GM21528 (cell line): ENCODE data around the gene UTP14C.
"Not testable (repeated sequence)": the region's sequence is repeated elsewhere in the genome, so short reads cannot be mapped to it uniquely, and the experiment has no call there.

Source experiments
- ATAC-seq: cut with Tn5 transposase; IDR thresholded peaks from one replicate; pipeline ENCODE4 v1.9.1; 2021; ENCODE audit warnings: mild to moderate bottlenecking, moderate library complexity; ENCODE audit not compliant: unreplicated experiment, low FRiP score

Gene UTP14C, protein sequence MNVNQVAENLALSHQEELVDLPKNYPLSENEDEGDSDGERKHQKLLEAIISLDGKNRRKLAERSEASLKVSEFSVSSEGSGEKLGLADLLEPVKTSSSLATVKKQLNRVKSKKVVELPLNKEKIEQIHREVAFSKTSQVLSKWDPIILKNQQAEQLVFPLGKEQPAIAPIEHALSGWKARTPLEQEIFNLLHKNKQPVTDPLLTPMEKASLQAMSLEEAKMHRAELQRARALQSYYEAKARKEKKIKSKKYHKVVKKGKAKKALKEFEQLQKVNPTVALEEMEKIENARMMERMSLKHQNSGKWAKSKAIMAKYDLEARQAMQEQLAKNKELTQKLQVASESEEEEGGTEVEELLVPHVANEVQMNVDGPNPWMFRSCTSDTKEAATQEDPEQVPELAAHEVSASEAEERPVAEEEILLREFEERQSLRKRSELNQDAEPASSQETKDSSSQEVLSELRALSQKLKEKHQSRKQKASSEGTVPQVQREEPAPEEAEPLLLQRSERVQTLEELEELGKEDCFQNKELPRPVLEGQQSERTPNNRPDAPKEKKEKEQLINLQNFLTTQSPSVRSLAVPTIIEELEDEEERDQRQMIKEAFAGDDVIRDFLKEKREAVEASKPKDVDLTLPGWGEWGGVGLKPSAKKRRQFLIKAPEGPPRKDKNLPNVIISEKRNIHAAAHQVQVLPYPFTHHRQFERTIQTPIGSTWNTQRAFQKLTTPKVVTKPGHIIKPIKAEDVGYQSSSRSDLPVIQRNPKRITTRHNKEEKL

DNA sequence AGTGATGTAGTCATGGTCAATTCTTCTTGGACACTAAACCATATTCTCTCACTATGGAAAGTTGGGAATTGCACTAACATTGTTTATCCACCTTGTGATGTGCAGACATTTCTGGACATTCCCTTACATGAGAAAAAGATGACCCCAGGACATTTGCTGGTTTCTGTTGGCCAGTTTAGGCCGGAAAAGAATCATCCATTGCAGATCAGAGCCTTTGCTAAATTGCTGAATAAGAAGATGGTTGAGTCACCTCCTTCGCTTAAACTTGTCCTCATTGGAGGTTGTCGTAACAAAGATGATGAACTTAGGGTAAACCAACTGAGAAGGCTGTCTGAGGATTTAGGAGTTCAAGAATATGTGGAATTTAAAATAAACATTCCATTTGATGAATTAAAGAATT is at the start of gene UTP14C:
TSS of gene UTP14C (plus strand) at position 211 of the 400 bp plus-strand sequence. CDS start 4,114 bp downstream, outside the sequence.
- no peak for ATAC-seq

GRCh38 chr13:51976423-51976822 is 48.1 kb upstream of the UTP14C start:
- ATAC-seq = no peak

GRCh38 chr13:51976890-51977289 is 47.6 kb upstream of the UTP14C start:
- no peak for ATAC-seq

DNA sequence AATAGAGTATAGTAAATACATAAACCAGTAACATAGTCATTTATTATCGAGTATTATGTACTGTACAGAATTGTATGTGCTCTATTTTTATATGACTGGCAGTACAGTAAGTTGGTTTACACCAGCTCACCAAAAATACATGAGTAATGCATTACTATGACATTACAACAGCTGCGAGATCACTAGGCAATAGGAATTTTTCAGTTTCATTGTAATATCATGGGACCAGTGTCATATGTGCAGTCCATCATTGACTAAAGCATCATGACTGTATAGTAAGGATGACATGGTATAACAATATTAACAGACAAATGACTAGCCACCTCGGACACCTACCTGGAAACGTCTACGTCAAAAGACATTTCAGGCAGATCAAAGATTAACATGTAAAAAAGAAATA is 46.9 kb upstream of the UTP14C start:
- no peak for ATAC-seq

- no peak for ATAC-seq
Observed at GRCh38 chr13:51978796-51979556, 45.5 kb upstream of the UTP14C start.

GRCh38 chr13:51980908-51981307 is 43.6 kb upstream of the UTP14C start:
- ATAC-seq = no peak

DNA sequence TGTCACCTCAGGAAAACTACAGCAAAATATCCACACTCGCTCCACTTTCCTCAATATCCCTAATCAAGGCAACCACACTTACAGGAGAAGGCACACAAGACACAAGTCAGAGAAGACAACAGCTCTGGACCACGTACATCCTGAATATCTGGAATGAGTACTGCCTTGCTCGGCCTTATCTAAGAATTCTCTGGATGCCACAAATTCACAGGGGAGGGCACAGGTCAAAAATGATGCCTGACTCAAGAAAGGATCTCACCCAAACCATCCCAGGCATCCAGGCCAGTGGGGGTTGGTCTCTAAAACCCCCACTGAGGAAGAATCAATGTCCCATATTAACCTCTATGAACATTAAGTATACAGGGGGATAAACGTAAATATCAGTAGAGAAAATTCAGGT is 43.1 kb upstream of the UTP14C start:
- ATAC-seq = no peak

DNA sequence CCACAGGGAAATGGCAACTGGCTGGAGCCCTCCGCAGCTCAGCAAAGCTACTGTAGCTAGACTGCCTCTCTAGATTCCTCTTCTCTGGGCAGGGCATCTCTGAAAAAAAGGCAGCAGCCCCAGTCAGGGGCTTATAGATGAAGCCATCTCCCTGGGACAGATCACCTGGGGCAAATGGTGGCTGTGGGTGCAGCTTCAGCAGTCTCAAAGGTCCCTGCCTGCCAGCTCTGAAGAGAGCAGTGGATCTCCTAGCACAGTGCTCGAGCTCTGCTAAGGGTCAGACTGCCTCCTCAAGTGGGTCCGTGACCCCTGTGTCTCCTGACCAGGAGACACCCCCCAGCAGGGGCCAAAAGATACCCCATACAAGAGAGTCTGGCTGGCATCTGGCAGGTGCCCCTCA is 41.2 kb upstream of the UTP14C start:
- not testable (repeated sequence) for ATAC-seq

- not testable (repeated sequence) for ATAC-seq
Observed at GRCh38 chr13:51984904-51985303, 39.6 kb upstream of the UTP14C start.

DNA sequence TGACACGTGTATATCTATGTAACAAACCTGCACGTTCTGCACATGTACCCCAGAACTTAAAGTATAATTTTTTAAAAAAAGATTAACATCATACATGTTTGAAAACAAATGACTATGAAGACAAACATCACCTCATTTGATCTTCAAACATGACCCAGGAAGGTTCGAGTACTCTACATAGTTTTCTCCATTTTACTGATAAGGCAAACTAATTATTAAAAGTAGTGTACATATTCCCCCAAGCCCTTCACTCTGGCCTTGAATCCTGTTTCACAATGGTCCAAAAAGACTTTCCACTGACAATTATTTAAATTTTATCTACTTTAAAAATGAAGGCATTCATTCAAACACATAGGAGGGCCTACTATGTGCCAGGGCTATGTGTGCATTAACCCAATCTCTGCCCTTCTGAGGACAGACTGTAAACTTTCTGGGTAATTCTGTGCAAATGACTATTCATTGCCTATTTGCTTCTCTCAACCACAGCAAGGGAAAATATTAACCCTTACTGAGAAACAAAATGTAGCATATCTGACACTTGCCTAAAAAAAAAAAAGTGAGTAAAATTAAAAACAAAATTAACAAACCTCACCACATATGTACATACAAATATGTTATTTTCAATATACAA is 35.4 kb upstream of the UTP14C start:
- no peak for ATAC-seq

DNA sequence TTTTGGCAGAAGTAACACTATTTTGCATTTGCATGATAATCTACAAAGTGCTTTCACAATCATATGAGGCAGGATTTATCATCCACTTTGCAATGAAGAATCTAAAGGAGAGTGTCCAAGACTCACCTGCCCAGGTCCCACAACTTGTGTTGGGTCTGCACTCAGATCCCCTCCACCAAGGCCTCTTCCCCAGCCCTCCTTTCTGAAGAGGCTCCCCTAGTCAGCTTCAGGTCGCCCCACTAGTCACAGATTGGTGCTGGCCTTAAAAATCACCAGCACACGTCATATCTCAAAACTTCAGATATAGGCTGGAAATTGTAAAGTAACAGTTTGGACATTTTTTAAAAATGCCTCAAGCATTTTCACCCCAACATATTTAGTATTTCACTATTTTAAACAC is 30.8 kb upstream of the UTP14C start:
- no peak for ATAC-seq

DNA sequence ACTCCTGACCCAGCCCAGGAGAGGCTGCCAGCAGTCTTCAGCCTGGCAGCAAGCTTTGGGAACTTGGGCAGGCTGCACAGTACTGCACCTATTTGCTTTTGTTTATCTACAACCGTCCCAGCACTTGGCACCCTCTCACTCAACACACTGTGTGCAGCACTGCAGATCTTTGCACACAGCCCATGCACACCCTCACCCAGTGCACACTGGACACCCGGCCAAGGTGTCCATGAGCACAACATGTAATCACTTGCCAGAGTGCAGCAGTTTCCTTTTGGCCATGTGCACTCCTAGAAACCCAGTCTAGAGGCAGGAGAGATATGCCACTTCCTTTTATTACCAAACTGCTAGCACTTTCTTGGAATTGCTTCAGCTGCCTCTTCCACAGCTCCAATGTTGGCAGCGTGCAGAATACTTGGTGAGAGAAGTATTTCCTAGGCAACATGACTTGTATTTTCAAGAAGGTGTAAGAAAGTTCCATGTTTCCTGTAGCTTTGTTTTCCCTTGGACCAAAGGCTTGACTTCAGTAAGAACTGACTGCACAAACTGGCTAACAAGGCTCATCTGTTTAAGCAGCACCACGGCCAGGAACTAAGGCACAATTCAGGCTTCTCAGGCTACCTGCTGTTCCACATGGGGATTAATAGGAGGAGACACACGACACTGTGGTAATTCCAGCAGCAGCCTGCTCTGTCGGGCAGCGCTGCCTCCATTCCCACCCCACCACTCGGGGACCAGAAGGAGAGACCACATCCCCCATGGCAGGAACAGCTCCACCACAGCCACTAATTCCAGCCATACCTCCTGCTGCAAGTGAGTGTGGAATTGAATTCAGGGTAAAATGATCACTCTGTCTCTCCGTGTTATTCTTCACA is 28.6 kb upstream of the UTP14C start:
- ATAC-seq = no peak

GRCh38 chr13:51996641-51997040 is 27.9 kb upstream of the UTP14C start:
- no peak for ATAC-seq

- no peak for ATAC-seq
Observed at GRCh38 chr13:51997186-51997585, 27.3 kb upstream of the UTP14C start.

DNA sequence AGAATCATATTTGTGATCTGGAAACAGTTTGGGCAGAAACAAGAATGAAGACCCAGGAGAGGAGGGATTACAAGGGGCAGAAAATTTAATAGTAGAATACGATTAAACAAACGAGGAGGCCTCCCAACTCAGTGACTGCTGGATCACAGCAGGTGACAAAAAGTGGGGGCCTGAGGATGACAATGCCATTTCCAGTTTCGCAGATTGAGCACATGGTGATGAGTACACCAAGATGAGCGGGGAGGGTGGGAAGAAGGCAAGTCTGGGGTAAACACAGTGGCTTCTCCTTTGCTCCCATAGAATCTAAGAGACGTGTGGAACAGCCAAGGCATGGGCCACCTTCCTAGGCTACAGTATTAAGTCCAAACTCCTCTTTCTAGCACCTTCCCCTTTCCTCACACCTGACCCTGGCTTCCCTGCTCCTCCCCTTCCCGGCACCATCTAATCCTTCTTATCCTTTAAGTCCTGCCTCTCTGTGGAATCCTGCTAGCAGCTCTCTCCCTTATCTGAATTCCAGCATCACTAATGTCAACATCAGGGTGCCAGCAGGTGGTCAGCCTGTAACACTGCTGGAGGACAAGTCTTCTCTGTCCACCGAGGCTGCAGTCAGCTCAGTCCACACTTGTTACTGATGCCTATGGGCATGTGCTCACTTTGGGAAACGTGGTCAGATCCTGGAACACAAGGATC is 26.7 kb upstream of the UTP14C start:
- no peak for ATAC-seq

DNA sequence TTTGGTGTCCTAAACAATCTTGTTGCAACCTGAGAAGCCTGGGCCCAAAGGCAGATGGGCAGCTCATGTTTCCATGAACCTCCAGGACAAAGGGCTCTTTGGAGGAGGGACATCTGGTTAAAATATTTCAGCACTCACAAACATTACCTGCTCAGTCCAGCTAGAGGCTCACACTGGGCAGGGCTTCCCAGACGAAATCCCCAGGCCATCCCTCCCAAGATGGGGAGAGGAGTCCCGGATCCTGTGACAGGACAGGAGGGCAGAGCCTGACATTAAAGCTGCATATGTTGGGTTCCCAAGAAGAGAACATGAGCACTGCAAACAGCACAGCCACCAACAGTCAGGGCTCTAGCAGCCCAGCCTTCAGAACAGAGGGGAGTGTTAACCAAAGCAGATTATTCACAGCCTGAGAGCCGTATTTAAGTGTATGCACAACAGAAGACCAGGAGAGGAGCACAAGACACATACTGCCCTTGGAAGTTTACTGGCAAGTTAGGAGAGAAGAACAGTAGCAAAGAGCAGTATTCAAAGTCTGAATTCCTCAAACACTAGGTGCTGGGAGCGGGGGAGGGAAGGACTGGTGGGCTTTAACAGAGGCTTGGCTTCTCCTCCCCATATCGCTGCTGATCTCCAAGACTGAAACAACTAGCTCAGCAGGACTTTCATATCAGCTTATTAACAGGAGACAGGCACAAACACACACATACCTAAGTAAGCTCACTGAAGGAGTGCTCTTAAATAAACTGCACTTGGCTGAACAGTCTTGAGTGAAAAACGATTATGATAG is 25.6 kb upstream of the UTP14C start:
- ATAC-seq = no peak

GRCh38 chr13:51999510-51999911 is 25.0 kb upstream of the UTP14C start:
- no peak for ATAC-seq

DNA sequence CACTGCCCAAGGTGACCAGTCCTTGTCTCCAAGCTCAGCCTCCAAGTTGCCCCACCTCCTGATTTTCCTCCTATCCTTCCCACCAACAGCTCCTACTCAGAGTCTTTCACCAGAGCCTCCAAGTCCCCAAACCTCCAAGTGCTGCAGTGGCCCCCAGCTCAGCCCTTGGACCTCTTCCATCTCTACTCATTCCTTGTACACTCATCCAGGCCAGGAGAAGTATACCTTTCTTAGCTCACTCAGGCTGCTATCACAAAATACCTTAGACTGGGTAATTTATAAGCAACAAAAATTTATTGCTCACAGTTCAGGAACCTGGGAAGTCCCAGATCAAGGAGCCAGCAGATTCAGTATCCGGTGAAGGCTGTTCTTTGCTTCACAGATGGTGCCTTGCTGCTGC is 24.6 kb upstream of the UTP14C start:
- no peak for ATAC-seq
